Right ventricle myocardium superior (tissue), 1 donor: Measurements from ENCODE around the gene C1QTNF3. TPM values are rescaled to one million over a fixed set of nuclear protein-coding genes. Genes with fewer than 3 reads are reported as not detected.
"Not testable (repeated sequence)": the region's sequence is repeated elsewhere in the genome, so short reads cannot be mapped to it uniquely, and the experiment has no call there.

Experiments used
- ATAC-seq: fragments of 200-7000 bp; cut with Tn5 transposase; one replicate; pipeline ENCODE4 v1.9.1; 2020; ENCODE audit warnings: mild to moderate bottlenecking; ENCODE audit not compliant: poor library complexity
- DNase-seq: peaks from one replicate; pipeline ENCODE4 v3.0.0-alpha.2; 2020
- intact Hi-C: fragments of 100-400 bp; cut with DNase I; formaldehyde crosslinking; loops from one replicate; pipeline ENCODE4 v1.11.2; 2022
- long read RNA-seq: library from polyadenylated mRNA; unstranded; transcript quantifications from one replicate; pipeline ENCODE4 v2.0.0, GENCODE V29; 2021
- total RNA-seq: library from RNA; stranded (reverse); fragmentation: NEBNext Ultra II Directional; extraction: Animal tissue kit (Norgen Biotek cat#: 25700); gene quantifications from one replicate; pipeline ENCODE4 v1.2.1, GENCODE V29; 2021
- donor health status: DM: no; HTN: yes; CAD: no; lungs with severe emphysema.

C1QTNF3 gene
- 0.70 TPM for total RNA-seq
- long read RNA-seq, partial matches to known transcripts, result 0 of 1 reads
- long read RNA-seq, other reads (novel, unspliced or antisense), result 0 of 1 reads

GRCh38 chr5:34043099-34043876, at the start of gene C1QTNF3:
TSS of gene C1QTNF3 (minus strand) at chr5:34043213. CDS start at chr5:34043125, 88 bp downstream.
- DNase-seq (peak; percentile 43), ATAC-seq (peak; percentile 38)
- intact Hi-C loops, result no loop called here

- intact Hi-C loops, ATAC-seq, DNase-seq: not testable (repeated sequence)
These were observed 48.0 kb upstream of the C1QTNF3 start for GRCh38 chr5:34091039-34091438.

- intact Hi-C loops, ATAC-seq: not testable (repeated sequence)
These were observed 46.8 kb upstream of the C1QTNF3 start for GRCh38 chr5:34089802-34090201.

GRCh38 chr5:34087728-34088127, 44.7 kb upstream of the C1QTNF3 start:
- intact Hi-C loops, ATAC-seq, DNase-seq: not testable (repeated sequence)

More at GRCh38 chr5:34089802-34090201, 46.8 kb upstream of the C1QTNF3 start:
- DNase-seq, result not testable (repeated sequence)

- intact Hi-C loops, ATAC-seq, DNase-seq: not testable (repeated sequence)
These were observed 40.9 kb upstream of the C1QTNF3 start for GRCh38 chr5:34083898-34084297.

GRCh38 chr5:34079505-34079904, 36.5 kb upstream of the C1QTNF3 start:
- ATAC-seq, result not testable (repeated sequence)

GRCh38 chr5:34077636-34078035, 34.6 kb upstream of the C1QTNF3 start:
- intact Hi-C loops, DNase-seq: not testable (repeated sequence)
- ATAC-seq, result peak; percentile 53

More at GRCh38 chr5:34079505-34079904, 36.5 kb upstream of the C1QTNF3 start:
- intact Hi-C loops, DNase-seq: not testable (repeated sequence)

- ATAC-seq, result peak; percentile 25
- intact Hi-C loops, DNase-seq: not testable (repeated sequence)
These were observed 33.8 kb upstream of the C1QTNF3 start for GRCh38 chr5:34076719-34077364.

GRCh38 chr5:34074472-34074871, 31.5 kb upstream of the C1QTNF3 start:
- DNase-seq, intact Hi-C loops: not testable (repeated sequence)

GRCh38 chr5:34074071-34074470, 31.1 kb upstream of the C1QTNF3 start:
- DNase-seq, ATAC-seq, intact Hi-C loops: not testable (repeated sequence)

More at GRCh38 chr5:34074472-34074871, 31.5 kb upstream of the C1QTNF3 start:
- not testable (repeated sequence) for ATAC-seq

GRCh38 chr5:34070626-34071025, 27.6 kb upstream of the C1QTNF3 start:
- intact Hi-C loops, DNase-seq, ATAC-seq: not testable (repeated sequence)

- no peak for DNase-seq
- ATAC-seq, result no peak
- intact Hi-C loops, result no loop called here
These were observed 21.6 kb upstream of the C1QTNF3 start for GRCh38 chr5:34064656-34065055.

- DNase-seq (no peak), ATAC-seq (no peak)
- intact Hi-C loops, result no loop called here
These were observed 19.4 kb upstream of the C1QTNF3 start for GRCh38 chr5:34062419-34062818.

- DNase-seq, result no peak
- ATAC-seq, result no peak
- intact Hi-C loops, result no loop called here
These were observed 19.0 kb upstream of the C1QTNF3 start for GRCh38 chr5:34061993-34062392.

GRCh38 chr5:34059977-34060376, 17.0 kb upstream of the C1QTNF3 start:
- ATAC-seq (no peak), DNase-seq (no peak)
- intact Hi-C loops, result no loop called here

GRCh38 chr5:34058532-34058931, 15.5 kb upstream of the C1QTNF3 start:
- no peak for ATAC-seq
- intact Hi-C loops, result no loop called here
- no peak for DNase-seq

- intact Hi-C loops, result no loop called here
- ATAC-seq (no peak), DNase-seq (no peak)
These were observed 14.6 kb upstream of the C1QTNF3 start for GRCh38 chr5:34057569-34057968.

GRCh38 chr5:34057118-34057517, 14.1 kb upstream of the C1QTNF3 start:
- intact Hi-C loops, result no loop called here
- DNase-seq (no peak), ATAC-seq (no peak)

- no peak for DNase-seq
- ATAC-seq, result no peak
- intact Hi-C loops, result no loop called here
These were observed 12.7 kb upstream of the C1QTNF3 start for GRCh38 chr5:34055667-34056066.

GRCh38 chr5:34054400-34054729, 11.4 kb upstream of the C1QTNF3 start:
- peak; percentile 14 for ATAC-seq
- DNase-seq, result no peak
- intact Hi-C loops, result no loop called here
